GM19397 (cell line): Measurements from ENCODE around the gene TXNRD1.

Experiments
- ATAC-seq: cut with Tn5 transposase; IDR thresholded peaks from one replicate; pipeline ENCODE4 v1.9.1; 2021; ENCODE audit warnings: mild to moderate bottlenecking, moderate library complexity; ENCODE audit not compliant: unreplicated experiment

Gene TXNRD1

DNA sequence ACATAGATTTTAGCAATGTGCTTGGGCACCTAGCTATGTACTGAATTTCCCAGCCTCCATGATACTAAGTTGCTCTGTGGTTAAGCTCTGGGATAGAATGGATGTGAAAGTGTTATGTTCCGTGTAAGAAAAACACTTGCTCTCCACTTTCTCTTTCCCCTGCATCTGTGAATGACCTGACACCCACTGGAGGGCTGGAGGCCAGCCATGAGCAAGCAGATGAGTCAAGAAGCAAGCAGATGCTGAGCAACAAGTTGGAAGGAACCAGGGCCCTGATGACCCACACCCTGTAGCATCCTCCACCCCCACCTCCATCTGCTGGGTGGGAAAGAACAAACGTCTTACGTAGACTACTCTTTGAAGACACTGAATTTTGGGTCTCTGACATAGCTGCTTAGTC lies 144.6 kb downstream of the TXNRD1 start:
- no peak for ATAC-seq

DNA sequence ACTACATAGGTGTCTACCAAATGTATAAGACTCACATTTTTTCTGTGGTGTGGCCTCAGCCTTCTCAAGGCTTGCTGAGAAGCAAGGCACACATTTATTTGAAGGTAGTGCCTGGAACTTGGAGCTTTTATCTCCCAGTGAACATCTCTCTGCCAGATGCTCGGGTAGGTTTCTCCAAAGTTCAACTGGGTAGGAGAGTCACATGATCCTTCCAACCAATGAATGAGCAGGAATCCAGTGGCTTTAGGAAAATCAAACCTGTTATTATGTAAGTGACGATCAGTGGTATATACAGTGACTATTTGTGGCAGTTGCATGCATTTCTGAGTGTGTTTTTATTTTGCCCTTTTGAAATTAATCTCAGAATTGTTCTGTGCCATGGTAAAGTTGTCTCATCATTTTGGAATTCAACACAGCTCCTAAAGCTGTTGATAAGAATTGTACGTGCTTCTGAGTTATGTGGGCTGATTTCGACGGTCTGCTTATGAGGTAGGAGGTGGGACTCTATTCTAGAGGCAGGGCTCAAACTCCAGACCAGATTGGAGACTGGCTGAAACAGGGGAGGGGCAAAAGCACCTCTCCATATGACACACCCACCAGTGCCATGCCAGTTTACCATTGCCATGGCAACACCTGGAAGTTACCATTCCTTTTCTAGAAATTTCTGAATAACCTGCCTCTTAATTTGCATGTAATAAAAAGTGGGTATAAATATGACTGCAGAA lies 145.6 kb downstream of the TXNRD1 start:
- no peak for ATAC-seq

DNA sequence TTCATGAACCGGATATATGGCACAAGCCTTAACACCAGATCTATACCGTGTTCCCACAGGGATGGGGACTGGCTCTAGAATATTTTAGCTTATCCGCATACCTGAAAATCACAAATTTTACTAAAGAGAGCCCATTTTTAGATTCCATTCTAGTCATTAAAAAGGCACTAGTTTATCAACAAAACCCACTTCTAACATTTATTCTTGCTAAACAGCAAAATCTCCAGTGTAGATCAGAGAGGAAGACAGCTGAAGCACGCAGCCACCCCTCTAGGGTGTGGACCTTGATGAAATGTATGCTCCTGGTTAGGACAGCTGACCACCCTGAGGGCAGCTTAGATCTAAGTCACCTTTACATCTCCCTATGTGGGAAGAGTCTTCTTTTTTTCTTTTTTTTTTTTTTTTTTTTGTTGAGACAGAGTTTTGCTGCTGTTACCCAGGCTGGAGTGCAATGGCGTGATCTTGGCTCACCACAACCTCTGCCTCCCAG lies 150.4 kb downstream of the TXNRD1 start:
- ATAC-seq, result no peak

DNA sequence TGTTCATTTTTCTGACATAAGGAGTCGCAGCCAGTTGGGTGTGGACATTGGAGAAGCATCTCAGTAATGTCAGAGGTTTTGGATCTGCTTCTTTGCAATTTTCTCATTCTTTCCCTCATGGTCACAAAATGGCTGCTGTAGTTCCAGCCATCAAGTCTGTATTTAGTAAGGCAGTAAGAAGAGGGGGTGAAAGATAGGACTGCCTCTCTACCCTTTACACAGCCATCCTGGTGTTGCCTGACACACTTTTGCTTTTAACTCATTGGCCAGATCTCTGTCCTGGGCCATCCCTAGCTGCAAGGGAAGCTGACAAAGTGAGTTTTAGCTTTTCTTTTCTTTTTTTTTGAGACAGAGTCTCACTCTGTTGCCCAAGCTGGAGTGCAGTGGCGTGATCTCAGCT lies 154.1 kb downstream of the TXNRD1 start:
- no peak for ATAC-seq

DNA sequence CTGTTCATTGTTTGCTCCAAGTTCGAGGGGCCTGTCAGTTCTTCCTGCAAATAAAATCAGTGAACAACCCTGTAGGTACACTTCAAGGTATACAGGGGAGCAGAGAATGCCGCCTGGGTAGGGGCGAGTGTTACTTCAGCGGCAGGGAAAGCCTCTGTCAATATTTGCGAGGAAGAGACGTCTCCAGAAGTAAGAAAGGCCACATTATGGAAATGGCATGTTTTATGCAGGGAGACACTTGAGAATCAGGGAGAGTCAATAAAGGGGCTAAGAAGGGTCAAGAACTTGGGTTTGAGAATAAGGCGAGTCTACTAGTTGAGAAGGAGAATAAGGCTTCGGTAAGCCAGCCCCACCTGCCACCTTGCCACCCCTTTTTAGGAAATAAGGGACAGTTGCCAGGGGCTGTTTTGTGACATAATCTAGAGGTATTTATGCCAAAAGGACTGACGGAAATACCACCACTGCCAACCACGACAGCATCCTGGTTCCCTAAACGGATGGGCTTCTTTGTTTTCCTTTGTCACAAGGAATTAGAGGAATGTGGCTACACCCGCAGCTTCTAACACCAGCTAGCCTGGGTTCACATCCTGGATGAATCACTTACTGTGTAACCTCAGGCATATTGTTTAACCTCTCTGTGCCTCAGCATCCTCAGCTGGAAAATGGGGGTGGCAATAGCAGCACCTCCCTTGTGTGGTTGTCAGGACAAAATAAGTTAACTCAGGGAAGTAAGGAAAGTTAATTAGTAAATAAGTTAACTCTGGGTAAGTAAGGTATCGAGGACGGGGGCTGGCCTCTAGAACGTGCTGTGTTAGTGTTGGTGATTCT lies 155.7 kb downstream of the TXNRD1 start:
- no peak for ATAC-seq

DNA sequence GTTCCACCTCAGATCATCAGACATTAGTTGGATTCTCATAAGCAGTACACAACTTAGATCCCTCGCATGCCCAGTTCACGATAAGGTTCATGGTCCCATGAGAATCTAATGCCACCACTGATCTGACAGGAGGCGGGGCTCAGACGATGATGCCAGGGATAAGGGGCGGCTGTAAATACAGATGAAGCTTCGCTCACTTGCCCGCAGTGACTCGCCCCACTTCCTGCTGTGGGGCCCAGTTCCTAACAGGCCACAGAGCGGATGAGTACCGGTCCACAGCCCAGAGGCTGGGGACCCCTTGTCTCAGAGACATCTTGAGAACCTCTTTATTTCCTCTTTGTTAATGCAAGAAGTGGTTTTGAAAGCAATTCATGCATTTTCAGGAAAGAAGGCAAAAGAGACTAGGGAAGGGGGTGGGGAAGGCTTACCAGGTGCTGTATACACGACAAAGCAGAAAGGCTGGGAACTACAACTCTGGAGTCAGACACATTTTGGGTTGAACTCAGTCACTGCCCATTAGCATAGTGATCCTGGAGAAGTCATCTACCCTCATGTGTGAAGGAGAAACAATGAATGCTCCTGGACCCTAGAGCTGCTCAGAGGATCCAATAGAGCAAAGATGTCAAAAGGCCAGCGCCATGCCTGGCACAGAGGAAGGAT lies 156.6 kb downstream of the TXNRD1 start:
- ATAC-seq, result no peak

DNA sequence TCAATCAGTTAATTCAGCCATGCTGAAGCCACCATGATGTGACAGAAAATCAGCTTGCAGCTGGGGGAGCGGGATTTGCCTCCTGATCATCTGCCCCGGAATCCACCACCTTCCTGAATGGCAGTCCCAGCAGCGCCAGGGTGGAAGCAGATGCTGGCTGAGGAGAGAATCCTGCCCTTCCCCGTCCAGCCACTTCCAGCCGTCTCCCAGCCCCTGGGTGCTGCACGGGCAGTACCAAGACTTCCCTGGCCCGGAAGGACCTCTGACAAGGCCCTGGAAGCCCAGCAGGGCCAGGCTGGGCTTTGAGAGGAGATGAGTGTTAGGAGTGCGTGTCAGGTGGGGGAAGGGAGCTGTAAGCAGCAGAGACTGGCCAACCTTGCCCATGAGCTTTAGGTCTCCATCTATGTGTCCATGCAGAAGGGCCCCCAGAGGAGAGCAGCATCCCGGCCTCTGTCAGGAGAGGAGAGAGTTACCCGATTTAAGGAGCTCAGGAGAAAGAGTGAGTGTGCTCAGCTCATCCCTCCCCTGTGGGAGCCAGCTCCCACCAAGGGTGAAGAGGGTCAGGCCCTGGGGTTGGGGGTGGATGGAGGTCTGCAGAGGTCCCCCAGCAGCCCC lies 157.2 kb downstream of the TXNRD1 start:
- ATAC-seq, result no peak

DNA sequence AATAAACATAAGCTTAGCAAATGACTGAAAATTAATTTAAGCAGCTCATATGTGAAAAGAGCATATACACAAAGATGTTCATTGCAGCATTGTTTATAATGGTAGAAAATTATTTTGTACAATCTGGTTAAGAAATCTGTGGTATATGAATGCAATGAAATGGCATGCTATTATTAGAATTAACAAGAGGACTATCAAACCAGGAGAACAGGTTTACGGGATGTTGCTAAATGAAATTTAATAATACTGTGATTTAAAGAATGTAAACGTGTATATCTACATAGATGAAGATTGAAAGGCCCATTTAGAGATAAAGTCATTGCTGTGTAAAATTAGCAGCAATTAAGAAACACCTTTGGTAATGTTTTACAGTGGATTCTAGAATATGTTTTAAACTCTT lies 158.5 kb downstream of the TXNRD1 start:
- ATAC-seq, result no peak

DNA sequence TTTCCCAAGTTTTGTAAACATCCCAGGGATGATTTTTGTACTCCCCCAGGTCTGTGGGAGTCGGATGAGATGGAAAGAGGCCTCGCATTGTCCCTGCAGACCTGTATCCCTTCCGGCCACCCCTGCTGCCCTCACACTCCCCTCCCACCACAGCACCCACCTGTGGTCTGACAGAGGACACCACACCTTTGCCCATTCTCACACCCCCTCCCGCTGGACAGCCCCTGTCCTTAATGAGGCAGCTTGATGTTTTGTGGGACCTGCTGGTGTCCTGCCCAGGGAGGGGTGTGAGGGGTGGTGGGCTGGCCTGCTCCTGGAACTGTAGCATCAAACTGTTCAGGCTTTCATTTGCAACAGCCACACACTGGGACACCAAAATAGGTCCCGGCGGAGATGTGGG lies 159.2 kb downstream of the TXNRD1 start:
- ATAC-seq, result no peak

DNA sequence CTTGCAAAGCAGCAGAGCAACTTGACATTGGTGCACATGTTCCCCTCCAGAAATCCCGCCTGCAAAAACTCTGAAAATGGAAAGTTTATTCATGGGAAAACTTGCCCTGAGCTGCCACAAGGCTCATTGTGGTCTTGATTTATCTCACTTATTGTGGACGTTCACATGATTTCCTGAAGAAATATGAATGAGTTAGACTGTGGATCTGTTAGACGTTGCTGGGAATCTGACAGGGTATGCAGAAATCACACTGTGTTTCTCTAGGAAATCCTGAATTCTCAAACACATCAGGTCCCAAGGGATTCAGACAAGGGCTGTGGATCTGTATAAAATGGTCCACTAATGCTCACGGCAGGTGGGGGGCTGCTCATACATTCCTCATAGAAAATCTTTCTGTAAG lies 160.2 kb downstream of the TXNRD1 start:
- ATAC-seq, result no peak

DNA sequence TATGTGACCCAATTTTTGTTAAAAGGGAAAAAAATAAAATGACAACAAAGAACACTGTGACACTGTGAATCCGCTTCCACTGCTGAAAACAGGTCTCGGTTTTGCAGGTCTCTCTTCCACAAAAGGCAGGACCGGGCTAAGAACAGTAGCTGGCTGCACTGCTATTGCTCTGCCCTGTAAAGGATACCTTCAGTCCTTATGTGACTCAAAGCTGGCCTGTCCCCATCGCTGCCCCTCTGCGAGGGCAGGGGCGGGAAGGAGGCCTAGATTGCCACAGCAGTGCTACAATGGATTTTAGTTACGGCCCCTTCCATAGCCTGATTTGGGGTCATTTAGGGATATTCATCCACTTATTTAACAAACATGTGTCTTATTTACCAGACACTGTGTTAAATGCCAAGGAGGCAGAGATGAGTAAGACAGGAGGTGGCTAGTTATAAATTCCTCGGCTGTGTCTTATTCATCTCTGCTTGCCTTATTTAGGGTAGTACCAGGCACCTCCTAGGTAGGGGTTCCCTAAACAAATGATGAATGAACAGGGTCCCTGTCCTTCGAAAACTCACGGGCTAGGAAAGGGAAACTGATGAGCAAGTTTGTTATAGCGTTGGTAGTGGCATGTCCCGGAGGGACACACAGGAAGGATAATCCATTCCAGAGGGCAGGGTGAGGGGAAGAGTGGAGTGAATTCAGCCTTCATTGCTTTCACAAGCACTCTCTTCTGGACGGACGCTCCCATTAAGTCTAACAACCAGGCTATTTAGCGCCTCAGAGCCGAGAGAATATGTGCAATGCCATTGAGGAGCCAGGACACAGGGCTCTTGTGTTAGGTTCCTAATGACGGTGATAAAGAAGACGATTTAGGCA lies 161.3 kb downstream of the TXNRD1 start:
- ATAC-seq, result no peak

DNA sequence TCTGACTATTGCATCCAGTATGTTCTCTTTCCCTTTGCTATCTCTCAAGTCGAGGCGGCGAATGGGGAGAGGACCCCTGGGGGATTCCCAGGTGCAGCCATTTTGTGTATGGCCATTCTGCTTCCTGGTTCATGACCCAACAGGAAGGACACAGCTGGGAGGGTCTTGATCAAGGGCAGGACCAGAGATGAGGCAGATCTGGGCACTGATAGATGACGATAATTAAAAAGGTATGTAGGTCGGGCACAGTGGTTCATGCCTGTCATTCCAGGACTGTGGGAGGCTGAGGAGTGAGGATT lies 161.9 kb downstream of the TXNRD1 start:
- no peak for ATAC-seq

DNA sequence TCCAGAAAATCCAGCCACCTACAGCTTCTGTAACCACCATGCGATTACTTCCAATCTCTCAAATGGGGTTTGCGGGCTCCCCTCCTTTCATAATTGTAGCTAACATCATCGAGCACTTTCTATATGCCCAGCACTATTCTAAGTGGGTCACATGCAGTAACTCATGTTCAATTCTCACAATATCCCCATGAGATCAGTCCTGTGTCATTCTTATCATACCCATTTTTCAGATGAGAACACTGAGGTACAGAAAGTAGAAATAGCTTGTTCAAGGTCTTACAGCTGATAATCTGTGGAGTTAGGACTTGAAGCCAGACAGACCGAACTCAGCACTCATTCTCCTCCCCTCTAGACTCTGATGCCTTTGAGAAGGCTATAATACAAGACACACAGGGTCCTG lies 162.8 kb downstream of the TXNRD1 start:
- ATAC-seq, result no peak

DNA sequence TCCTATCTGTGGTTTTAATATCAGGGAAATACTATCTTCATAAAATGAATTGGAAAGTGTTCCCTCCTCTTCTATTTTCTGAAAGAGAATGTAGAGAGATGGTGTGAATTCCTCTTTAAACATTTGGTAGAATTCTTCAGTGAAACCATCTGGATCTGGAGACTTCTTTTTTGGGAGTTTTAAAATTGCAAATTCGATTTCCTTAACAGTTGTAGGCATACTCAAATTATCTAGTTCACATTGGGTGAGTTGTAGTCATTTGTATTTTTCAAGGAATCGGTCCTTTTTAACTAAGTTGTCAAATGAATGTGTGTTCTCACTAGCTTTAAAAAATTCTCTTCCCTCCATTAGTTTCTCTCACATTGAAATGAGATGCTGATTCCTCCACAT lies 165.8 kb downstream of the TXNRD1 start:
- ATAC-seq, result no peak

DNA sequence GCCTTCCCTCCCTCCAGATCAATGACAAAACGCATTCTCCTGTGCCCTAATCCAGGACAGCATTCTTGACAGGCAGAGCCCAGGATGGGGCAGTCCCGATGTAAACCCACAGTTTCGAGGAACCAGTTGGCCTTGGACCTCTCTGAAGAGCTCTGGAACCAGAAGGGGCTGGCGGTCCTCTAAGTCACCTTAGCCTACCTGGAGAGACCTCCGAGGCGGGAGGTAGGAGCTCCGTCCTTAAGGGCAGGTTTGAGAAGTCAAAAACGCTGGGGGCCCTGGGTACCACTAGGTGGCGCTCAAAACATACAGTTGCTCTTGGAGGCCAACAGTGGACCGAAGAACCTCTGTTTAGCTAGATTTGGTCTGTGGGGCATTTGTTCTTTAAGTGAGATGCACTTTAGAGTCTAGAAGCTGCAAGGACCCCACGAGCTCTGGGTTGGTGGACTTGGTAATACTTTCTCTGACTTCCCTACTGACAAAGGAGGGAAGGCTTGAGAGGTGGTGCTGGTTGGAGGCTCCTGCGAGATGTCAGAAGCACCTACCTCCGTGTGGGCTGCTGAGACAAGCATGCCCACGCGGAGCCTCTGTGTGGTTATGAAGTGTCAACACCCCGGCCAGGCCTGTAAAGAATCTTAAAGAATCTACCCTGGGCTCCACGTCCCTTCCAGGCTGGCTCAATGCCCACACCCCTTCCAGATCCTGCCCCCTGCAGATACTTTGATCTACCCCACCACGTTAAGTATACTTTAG lies 166.3 kb downstream of the TXNRD1 start:
- no peak for ATAC-seq

DNA sequence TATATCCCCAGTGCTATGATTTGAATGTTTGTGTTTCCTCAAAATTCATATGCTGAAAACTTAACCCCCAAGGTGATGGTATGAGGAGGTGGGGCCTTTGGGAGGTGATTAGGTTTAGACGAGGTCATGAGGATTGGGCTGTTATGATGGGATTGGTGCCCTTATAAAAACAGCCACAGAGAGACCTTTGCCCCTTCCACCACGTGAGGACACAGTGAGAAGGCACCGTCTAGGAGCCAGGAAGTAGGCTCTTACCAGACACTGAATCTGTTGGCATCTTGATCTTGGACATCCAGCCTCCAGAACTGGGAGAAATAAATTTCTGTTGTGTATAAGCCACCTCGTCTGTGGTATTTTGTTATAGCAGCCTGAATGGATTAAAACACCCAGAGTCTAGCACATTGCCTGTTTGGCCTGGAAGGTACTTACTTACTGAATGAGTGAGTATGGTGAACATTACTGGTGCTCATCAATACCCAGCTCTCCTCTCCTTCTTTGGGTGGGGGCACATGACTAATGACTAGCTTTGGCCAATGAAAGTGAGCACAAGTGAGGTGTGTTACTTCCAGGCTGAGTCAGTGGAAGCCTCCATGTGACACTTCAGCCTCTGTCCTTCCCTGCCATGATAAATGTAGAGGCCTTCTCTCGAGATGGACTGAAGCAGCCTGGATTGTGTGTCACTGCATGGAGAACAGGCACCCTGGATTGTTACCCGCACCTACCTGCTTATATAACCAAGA lies 168.7 kb downstream of the TXNRD1 start:
- no peak for ATAC-seq

DNA sequence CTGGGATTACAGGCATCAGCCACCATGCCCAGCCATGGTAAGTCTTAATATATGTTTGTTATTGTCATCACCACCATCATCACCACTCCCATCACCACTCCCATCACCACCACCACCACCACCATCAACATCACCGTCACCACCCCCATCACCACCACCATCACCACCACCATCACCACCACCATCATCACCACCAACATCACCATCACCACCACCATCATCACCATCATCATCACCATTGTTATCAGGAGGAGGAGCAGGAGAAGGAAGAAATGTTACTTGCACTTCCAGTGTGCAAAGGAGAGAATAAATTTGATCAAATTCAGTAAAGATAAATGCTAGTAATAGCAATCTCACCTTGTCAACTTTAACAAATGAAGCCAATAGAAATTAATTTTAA lies 169.9 kb downstream of the TXNRD1 start:
- ATAC-seq, result no peak

DNA sequence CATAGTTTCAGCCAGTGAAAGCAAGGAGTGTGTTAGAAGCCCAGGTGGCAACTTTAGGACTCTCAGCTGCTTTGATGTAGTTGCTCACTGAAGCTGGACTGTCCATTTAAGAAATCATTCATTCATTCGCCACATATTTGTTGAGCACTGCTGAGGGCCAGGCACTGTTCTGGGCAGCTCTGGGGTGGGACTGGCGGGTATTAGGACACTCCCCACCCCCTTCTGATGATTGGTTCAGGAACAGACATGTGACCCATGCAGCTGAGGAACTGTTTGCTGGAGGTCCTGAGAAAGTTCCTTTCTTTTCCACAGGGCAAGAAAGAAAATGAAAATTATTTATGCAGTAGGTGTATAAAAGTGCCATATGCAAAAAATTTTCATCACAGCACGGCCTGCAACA lies 170.9 kb downstream of the TXNRD1 start:
- ATAC-seq, result no peak

DNA sequence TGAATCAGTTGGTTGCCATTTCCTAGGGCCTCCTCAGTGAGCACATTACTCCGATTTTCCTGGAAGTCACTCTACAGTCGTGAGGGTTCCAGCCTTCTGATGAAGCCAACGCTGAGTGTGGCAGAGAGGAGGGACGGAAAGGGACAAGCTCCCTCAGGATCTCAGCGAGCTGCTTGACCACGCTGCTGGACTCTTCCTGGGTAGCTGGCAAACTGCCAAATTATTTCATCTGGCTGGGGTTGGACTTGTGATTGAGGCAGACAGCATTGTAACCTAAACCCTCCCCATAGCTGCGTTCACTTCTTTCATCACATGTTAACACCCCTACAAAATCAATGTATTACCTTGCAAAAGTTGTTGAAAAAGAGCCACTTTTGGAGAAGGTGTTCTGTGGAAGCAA lies 171.6 kb downstream of the TXNRD1 start:
- ATAC-seq, result no peak
